ENCODE results near the gene CNTN4. TPM values are rescaled to one million over a fixed set of nuclear protein-coding genes. Genes with fewer than 3 reads are reported as not detected.

Gene CNTN4
- total RNA-seq, 4 donors from 2014 or later = 6.6 to 10.7 (median 9.7) TPM

DNA sequence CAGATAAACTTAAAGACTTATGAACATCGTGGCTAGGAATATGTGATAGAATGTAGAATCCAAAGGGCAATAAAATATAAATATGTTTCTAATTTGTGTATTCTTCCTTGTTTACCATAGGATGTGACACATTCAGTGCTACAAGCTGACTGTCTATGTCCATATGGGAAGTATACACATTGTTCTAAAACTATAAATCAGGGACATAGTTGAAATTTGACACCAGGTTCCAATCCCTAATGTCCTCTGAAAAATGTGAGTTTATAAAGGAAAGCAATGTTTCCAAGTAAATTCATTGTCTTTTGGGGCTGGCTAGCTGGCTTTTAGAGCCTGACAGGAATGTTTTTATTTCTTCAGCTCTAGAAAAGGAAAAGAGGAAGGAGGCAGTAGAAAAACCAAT, 273.6 kb downstream of the CNTN4 start:
- no peak for DNase-seq (ENCODE audit: extremely low spot score)
- H3K9me3 ChIP-seq = no peaks in the 10 kb centered on the region
- no peaks in the 10 kb centered on the region for H3K36me3 ChIP-seq
- intact Hi-C loops (cut with DNase I) = no loop called here
- WGBS = 47% methylated on average over 1 of the region's 1 CpG
- H3K27me3 ChIP-seq = no peaks in the 10 kb centered on the region
- no peak for TF ChIP-seq POLR2A (IDR thresholded peaks at IDR 0.05; ENCODE audit: low read depth)
- TF ChIP-seq, protein P1, sequence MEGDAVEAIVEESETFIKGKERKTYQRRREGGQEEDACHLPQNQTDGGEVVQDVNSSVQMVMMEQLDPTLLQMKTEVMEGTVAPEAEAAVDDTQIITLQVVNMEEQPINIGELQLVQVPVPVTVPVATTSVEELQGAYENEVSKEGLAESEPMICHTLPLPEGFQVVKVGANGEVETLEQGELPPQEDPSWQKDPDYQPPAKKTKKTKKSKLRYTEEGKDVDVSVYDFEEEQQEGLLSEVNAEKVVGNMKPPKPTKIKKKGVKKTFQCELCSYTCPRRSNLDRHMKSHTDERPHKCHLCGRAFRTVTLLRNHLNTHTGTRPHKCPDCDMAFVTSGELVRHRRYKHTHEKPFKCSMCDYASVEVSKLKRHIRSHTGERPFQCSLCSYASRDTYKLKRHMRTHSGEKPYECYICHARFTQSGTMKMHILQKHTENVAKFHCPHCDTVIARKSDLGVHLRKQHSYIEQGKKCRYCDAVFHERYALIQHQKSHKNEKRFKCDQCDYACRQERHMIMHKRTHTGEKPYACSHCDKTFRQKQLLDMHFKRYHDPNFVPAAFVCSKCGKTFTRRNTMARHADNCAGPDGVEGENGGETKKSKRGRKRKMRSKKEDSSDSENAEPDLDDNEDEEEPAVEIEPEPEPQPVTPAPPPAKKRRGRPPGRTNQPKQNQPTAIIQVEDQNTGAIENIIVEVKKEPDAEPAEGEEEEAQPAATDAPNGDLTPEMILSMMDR (IDR thresholded peaks at IDR 0.05) = no peak
- no peak for TF ChIP-seq POLR2AphosphoS5 (IDR thresholded peaks at IDR 0.05)
- no peak for TF ChIP-seq EP300 (IDR thresholded peaks at IDR 0.05)
- H3K4me3 ChIP-seq = no peak overlapping the region
- H3K27ac ChIP-seq (replicated peaks in 1 of 4) = no peak overlapping the region
- no peaks in the 10 kb centered on the region for H3K4me1 ChIP-seq

DNA sequence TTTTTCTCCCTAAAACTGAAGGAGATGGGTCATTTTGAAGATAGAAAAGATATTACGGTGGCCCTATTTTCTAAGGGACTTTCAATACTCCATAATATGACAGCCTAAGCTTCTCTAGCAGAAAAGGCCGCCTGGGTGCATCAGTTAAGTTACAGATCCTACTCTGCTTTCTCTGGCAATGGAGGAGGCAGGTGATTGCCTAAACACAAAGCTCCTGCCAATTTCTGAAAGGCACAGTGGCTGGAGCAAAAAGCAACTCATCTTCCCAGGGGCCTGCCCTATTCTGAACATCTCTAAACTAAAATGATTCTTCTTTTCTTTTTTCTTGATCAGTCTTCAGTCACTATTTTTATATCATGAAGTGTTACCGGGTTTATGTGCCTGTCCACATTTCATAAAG, 276.7 kb downstream of the CNTN4 start:
- Histone ChIP-seq H3K4me3 (no peak overlapping the region), H3K36me3 (no peaks in the 10 kb centered on the region), H3K27me3 (no peaks in the 10 kb centered on the region), H3K27ac (replicated peaks in 1 of 4) (no peak overlapping the region), H3K4me1 (no peaks in the 10 kb centered on the region), H3K9me3 (no peaks in the 10 kb centered on the region)
- TF ChIP-seq EP300 (IDR thresholded peaks at IDR 0.05) (no peak), POLR2AphosphoS5 (IDR thresholded peaks at IDR 0.05) (no peak), POLR2A (IDR thresholded peaks at IDR 0.05; ENCODE audit: low read depth) (no peak)
- TF ChIP-seq, protein P1 (IDR thresholded peaks at IDR 0.05) = no peak
- DNase-seq (ENCODE audit: extremely low spot score) = no peak
- 51% methylated on average over 3 of the region's 3 CpGs for WGBS
- intact Hi-C loops (cut with DNase I) = no loop called here

DNA sequence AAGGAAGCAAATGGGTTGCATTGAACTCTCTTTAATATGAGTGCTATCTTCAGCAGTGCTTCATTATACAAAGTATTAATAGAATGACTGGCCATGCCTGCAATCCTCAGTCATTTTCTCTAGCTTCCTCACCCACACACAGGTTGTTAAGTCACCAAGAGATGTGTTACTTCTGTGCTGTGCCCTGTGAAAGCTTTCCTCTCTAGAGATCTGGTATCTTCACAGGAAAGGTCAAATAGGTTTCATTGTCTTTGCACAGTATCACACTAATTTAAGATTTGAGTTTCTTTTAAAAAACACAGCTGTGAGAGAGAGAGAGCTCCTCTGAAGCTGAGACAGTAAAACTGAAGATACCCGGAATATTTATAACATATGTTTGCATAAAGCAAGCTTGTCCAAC, 278.6 kb downstream of the CNTN4 start:
- H3K27me3 ChIP-seq = no peaks in the 10 kb centered on the region
- no peaks in the 10 kb centered on the region for H3K4me1 ChIP-seq
- no peaks in the 10 kb centered on the region for H3K36me3 ChIP-seq
- DNase-seq (ENCODE audit: extremely low spot score) = no peak
- H3K9me3 ChIP-seq = no peaks in the 10 kb centered on the region
- intact Hi-C loops (cut with DNase I) = no loop called here
- WGBS = 44% methylated on average over 1 of the region's 1 CpG
- no peak overlapping the region for H3K4me3 ChIP-seq
- no peak overlapping the region for H3K27ac ChIP-seq (replicated peaks in 1 of 4)
- TF ChIP-seq EP300 (IDR thresholded peaks at IDR 0.05) = no peak
- no peak for TF ChIP-seq POLR2AphosphoS5 (IDR thresholded peaks at IDR 0.05)
- TF ChIP-seq, protein P1 (IDR thresholded peaks at IDR 0.05) = no peak
- TF ChIP-seq POLR2A (IDR thresholded peaks at IDR 0.05; ENCODE audit: low read depth) = no peak

DNA sequence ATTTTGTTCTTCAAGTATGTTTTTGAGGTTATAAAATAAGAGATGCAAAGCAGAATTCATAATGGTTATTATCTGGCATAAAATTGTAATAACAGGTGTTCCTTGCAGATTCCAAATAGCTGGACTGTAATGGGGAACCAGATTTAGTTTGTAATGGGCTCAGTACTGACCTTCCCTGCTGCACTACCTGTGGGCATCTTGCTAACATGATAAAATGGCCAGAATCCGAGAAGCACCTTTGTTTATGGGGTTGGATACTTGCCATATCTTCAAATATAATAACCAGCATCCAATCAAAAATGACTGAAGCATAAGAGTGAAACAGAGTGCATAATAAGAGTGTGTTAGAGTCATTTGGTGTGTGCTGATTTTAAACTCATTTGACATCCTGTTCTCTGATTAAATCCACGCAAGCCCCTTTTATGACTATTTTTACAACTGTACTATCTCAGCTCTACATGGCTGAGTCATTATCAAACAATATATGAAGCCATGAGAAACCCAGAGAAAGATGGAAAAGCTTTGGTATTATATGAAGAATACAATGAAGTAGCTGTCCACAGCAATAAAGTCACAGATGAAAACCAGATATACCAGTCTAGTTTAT, 292.4 kb downstream of the CNTN4 start:
- no peak for DNase-seq (ENCODE audit: extremely low spot score)
- TF ChIP-seq, protein P1 (IDR thresholded peaks at IDR 0.05) = no peak
- TF ChIP-seq POLR2A (IDR thresholded peaks at IDR 0.05; ENCODE audit: low read depth) (no peak), POLR2AphosphoS5 (IDR thresholded peaks at IDR 0.05) (no peak), EP300 (IDR thresholded peaks at IDR 0.05) (no peak)
- Histone ChIP-seq H3K9me3 (no peaks in the 10 kb centered on the region), H3K36me3 (no peaks in the 10 kb centered on the region), H3K4me3 (no peak overlapping the region), H3K27ac (replicated peaks in 1 of 4) (no peak overlapping the region), H3K4me1 (no peaks in the 10 kb centered on the region), H3K27me3 (no peaks in the 10 kb centered on the region)
- intact Hi-C loops (cut with DNase I) = no loop called here
- 46% methylated on average over 2 of the region's 2 CpGs for WGBS

DNA sequence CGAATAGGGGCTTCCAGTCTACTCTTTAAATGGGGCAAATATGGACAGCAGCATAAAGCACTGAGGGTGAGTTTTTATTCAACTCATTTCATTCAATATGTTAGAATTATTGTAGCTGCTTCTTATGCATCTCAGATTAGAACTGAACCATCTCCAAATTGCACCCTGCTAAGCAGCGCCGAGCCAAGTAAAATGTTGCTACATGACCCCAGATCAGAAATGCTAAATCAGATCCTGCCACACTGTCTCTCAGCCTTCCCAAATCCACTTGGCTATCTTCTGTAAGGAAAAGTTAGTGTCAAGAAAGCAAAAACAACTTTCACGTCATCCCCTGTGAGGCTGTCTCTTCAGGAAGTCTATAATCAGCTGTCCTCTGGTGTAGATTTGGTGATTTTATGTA, 293.2 kb downstream of the CNTN4 start:
- no peak overlapping the region for H3K27ac ChIP-seq (replicated peaks in 1 of 4)
- WGBS = 86% methylated on average over 4 of the region's 4 CpGs
- H3K36me3 ChIP-seq = no peaks in the 10 kb centered on the region
- no peak overlapping the region for H3K4me3 ChIP-seq
- no peaks in the 10 kb centered on the region for H3K4me1 ChIP-seq
- intact Hi-C loops (cut with DNase I) = no loop called here
- no peaks in the 10 kb centered on the region for H3K27me3 ChIP-seq
- no peaks in the 10 kb centered on the region for H3K9me3 ChIP-seq
- TF ChIP-seq POLR2AphosphoS5 (IDR thresholded peaks at IDR 0.05) (no peak), EP300 (IDR thresholded peaks at IDR 0.05) (no peak), POLR2A (IDR thresholded peaks at IDR 0.05; ENCODE audit: low read depth) (no peak)
- TF ChIP-seq, protein P1 (IDR thresholded peaks at IDR 0.05) = no peak
- no peak for DNase-seq (ENCODE audit: extremely low spot score)
